G401 (cell line): ENCODE data around the gene SYK. TPM values are rescaled to one million over a fixed set of nuclear protein-coding genes. Genes with fewer than 3 reads are reported as not detected.
"Not testable (repeated sequence)": the region's sequence is repeated elsewhere in the genome, so short reads cannot be mapped to it uniquely, and the experiment has no call there.

Source experiments
- DNase-seq: peaks from one replicate; pipeline ENCODE4 v3.0.0-alpha.2; 2015; ENCODE audit warnings: low spot score
- in situ Hi-C: cut with HindIII; loops from 2 replicates; pipeline ENCODE4 v1.10.0; 2016; ENCODE audit warnings: low sequenced_read_pairs, mixed read lengths
- total RNA-seq: library from RNA; depleted of rRNA; stranded (reverse); fragments of >200 nt; shearing (Covaris generic); gene quantifications from 2 replicates; pipeline ENCODE4 v1.2.3, GENCODE V29; 2014

Gene SYK
- total RNA-seq, 1 experiment from 2014 or later, result not detected

DNA sequence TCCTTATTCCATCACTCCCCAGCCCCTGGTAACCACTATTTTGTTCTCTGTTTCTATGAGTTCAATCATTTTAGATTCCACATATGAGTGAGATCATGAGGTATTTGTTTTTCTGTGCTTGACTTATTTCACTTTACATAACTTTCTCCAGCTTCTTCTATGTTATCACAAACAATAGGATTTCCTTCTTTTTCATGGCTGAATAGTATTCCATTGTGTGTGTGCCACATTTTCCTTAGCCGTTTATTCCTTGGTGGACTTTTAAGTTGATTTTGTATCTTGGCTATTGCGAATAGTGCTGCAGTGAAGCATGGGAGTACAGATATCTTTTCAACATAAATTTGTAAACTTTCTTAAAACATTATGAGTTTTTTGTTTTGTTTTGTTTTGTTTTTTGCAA is 15.1 kb downstream of the SYK start:
- DNase-seq, result no peak
- in situ Hi-C loops, result no loop called here

DNA sequence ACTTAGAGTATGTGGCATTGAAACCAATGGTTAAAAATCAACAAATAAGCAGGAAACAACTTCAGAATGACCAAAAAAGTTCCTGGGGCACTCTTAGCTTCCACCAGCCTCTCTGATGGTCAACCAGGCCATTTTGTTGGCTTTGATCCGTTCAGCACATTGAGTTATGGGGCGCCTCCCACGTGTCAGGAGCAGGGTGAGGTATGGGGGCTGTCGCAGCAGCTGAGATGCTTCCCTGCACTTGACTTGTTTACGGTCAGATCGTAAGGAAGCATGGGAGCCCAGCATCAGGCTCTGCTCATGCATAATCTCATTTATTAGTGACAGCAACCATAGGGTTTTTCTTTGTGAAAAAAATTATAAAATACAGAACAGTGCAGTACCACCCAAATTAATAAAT is 16.7 kb downstream of the SYK start:
- DNase-seq, result no peak
- in situ Hi-C loops, result no loop called here

DNA sequence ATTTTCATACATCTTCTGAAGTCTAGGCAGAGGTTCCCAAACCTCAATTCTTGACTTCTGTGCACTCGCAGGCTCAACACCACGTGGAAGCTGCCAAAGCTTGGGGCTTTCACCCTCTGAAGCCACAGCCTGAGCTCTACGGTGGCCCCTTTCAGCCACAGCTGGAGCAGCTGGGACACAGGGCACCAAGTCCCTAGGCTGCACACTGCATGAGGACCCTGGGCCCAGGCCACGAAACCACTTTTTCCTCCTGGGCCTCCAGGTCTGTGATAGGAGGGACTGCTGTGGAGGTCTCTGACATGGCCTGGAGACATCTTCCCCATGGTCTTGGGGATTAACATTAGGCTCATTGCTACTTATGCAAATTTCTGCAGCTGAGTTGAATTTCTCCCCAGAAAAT is 18.8 kb downstream of the SYK start:
- in situ Hi-C loops, DNase-seq: not testable (repeated sequence)

DNA sequence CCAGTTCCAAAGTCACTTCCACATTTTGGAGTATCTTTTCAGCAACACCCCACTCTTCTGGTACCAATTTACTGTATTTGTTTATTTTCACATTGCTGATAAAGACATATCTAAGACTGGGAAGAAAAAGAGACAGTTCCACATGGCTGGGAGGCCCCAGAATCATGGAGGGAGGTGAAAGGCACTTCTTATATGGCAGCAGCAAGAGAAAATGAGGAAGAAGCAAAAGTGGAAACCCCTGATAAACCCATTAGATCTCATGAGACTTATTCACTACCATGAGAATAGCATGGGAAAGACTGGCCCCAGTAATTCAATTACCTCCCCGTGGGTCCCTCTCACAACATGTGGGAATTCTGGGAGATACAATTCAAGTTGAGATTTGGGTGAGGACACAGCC is 19.6 kb downstream of the SYK start:
- DNase-seq, in situ Hi-C loops: not testable (repeated sequence)

DNA sequence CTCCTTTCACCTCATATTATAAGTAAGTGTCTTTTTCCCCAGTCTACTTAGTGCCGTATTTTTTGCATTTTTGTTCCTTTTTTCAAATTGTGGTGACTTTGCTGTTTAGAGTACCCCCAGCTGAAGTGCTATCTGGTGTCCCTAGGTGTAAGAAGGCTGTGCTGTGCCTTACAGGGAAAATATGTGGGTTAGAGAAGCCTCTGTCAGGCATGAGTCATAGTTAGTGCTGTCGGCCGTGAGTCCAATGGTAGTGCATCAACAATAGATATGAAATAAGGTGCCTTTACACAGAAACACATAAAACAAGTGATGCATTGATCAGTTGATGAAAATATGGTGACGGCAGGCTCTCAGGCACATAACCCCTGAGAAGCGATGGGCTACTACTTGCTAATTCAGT is 20.1 kb downstream of the SYK start:
- in situ Hi-C loops, result no loop called here
- no peak for DNase-seq

DNA sequence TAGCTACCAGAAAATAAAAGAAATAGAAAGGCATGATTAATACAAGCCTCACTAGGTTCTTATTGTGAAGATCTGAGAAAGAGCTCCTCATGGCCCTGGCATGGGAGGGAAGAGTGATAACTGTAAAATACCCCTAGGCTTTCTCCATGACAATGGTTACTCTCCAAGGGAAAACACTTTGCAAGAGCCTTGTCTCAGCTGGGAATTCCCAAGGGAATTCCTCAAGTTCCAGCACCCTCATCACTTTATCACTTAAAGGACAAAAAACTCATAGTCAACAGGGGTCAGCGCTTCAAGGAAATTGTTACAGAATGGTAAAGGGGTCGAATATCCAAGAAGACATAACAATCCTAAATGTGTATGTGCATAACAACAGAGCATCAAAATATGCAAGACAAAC is 21.2 kb downstream of the SYK start:
- in situ Hi-C loops, result no loop called here
- no peak for DNase-seq

DNA sequence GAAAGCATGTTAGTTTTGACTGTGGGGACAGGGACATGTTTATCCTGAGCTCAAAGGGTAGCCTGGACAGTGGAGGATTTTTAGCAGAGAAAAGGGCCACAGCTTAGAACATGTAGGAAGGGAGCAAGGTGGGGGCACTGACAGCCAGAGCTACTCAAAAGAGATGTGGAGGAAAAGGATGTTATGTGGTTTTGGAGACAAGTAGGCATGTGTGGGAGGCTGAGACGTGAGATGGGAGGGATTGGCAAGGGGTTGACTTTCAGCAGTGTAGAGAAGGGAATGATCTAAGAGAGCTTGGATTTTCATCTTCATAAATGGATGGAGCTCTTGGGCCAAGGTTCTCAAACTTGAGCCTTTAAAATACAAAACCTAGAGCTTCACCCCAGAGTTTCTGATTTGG is 24.0 kb downstream of the SYK start:
- DNase-seq, result no peak
- in situ Hi-C loops, result no loop called here

DNA sequence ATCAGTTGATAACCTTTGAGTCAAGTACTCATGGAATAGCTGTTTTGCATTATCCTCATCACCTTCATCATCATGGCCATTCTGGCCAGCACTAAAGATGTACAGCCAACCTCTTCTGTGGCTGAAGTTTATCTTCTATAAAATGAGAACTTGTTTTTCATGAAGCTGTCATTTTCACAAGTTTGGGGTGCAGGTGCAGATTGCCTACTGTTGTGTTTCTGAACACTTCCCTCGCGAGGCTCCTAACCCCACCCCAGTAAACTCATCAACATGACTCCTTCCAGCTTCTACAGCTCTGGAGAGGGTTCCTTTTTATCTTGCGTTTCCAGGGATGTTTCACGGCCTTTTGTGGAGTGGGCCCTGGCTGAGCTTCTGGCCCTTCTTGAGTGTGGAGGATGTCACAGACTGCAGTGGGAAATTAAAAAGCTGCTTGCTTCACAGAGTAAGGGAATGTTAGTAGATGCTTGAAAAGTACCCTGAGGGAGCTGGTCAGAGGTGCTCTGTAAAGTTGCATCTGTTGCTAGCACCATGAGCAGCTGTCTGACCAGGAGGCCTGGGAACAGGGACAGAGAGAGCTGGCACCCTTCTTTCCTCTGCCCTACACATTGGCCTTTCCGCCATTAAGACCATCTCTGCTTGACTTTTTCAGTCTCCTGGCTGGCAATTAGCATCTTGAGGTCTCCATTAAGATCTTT is 24.9 kb downstream of the SYK start:
- in situ Hi-C loops, result no loop called here
- DNase-seq, result no peak

DNA sequence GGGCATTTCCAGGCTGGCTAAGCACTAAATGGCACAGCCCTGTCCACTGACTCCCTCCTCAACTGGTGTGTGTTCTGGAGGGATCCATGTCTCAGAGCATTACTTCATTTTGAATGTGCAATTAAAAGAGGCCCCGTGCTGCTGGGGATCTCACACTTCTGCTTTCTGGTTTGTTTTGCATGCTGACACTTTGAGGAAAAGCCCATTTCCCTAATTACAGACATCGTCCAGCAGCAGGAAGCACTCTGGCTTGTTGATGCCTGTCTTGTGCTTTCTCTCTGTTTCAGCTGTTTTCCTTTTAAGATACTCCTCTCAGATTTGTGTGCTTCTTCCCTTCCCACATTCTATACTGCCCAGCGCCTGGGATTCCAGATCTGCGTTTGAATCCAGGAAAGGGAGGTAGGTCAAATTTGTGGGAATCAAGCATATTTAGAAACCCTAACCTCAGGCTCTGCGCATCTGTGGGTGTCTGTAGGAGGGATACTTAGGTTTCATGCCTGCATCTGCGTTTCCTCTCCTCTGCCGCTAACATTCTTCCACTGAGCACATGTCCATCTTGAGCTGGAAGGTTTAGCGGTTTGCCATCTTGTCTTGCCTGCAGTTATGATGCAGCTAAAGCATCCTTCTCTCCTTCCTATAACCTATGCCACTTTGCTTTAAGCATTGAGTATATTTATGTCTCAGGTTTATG is 25.7 kb downstream of the SYK start:
- DNase-seq, result no peak

DNA sequence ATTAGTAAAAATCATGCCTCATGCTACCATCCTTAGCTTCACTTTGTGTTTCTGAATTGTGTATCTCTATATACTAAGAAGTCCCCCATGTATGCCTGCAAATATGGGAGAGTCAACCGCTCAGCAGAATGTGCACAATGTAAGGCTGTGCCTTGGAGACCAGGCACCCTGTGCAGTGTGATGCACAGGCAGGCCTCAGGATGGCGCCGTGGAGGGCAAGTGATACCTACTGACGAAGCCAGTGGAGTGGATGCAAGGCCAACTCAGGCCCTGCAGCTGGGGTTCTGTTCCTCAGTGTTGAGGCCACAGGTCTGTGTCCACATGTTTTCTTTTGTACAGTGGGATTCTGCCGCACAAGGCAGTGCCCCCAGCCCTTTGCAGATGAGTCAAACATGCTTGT is 28.4 kb downstream of the SYK start:
- DNase-seq, result no peak

More for the DNA sequence above, 25.7 kb downstream of the SYK start:
- in situ Hi-C loops, result no loop called here

DNA sequence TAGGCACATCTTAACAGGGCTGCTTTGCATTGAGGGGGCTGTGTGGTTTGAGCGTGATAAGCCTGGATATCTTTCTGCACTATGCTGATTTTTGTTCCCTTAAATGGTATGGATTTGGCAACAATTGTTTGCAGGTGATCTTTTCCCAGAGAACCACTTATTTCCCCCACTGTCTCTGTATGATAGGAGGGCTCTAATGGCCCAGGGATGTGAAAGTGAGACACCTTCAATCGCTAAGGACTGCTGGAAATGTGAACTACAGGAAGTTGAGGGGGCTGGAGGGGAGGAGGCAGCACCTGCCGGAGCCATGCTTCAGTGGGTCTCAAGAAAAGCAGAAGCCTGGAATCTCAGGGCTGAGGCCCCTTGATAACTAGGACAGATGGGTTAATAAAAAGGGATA is 29.4 kb downstream of the SYK start:
- in situ Hi-C loops, result no loop called here

More for the DNA sequence above, 28.4 kb downstream of the SYK start:
- in situ Hi-C loops, result no loop called here

DNA sequence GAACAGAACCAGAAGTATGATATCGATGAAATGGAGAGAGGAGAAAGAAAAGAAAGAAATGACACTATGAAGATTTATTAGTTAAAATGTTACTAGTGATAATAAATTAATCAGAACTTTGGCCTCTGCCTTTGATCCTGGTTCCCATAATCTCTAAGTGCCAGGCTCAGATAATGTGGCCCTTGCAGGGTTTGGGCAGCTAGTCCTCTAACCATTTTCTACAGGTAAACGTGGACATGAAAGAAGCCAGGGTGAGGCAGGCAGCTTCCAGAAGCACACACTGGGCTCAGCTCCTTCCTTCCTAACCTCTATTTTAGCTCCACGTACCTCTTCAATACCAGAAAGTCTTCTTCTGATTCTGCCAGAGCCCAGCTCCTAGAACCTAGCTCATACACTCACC is 30.6 kb downstream of the SYK start:
- in situ Hi-C loops, result no loop called here
- no peak for DNase-seq

More for the DNA sequence above, 29.4 kb downstream of the SYK start:
- no peak for DNase-seq

DNA sequence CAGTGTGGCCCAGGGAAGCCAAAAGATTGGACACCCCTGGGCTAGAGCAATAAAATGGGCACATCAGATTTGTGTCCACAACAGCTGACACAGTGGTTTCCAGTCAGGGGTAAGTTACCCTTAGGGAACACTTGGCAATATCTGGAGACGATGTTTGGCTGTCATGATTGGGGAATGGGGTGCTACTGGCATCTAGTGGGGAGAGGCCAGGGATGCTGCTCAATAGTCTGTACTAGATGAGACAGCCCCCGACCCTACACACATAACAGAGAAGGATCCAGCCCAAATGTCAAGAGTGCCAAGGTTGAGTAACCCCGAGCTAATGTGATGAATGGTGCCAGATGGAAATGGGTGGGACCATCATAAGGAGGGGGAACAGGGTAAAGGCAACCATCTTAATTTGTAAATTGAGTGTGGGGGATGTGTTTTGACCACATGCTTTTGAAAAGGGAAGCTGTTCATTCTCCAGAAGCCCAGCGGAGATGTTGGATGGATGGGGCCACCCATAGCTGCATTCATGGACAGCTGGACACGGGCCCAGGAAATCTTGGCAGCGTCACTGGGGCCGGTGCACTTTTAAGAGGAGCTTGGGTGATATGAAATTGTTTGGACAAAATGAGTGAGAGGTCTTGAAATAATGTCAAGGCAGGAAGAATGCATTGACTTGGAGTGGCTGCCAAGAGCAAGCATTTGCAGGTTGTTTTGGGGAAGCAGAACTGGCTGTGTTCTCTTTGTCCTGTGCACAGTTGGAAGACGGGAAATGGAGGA is 33.4 kb downstream of the SYK start:
- in situ Hi-C loops, result no loop called here

DNA sequence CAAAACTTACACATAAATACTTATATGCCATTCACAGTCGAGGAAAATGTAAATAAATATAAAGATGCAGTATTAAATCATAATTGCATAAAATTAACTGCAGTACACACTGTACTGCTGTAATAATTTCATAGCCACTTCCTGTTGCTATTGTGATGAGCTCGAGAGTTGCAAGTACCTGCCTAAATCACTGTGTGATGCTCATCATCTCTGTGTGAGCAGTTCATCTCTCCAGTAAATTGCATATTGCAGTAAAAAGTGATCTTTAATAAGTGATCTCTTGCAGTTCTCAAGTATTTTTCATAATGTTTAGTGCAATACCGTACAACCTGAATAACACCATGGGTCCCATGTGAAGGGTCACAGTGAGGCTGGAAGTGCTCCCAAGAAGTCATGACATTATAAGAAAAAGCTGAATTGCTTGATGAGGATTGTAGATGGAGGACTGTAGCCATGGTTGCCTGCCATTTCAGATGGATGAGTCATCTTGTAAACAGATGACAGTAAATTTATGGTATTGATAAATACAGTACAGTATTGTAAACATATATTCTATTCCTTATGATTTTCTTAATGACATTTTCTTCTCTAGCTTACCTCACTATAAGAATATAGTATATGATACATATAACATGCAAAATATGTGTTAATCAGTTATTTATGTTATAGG is 34.9 kb downstream of the SYK start:
- DNase-seq, result no peak
- in situ Hi-C loops, result no loop called here

More for the DNA sequence above, 33.4 kb downstream of the SYK start:
- DNase-seq, result no peak

DNA sequence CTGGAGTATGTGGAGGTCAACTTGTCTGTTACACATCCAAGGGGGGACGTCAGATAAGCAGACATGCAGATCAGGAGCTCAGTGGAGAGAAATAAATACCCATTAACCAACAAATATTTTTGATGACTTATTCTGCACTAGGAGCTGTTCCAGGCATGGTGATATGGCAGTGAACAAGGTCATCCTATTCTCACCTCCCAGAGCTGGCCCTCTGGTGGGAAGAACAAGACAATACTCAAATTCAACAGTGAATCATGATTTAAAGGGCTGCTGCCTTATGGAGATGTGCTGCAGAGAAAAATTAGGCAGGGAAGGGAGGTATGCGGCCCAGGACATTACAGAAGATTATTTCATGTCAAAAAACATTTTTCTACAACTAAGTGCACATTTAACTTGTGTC is 36.5 kb downstream of the SYK start:
- in situ Hi-C loops, result no loop called here
- DNase-seq, result no peak

DNA sequence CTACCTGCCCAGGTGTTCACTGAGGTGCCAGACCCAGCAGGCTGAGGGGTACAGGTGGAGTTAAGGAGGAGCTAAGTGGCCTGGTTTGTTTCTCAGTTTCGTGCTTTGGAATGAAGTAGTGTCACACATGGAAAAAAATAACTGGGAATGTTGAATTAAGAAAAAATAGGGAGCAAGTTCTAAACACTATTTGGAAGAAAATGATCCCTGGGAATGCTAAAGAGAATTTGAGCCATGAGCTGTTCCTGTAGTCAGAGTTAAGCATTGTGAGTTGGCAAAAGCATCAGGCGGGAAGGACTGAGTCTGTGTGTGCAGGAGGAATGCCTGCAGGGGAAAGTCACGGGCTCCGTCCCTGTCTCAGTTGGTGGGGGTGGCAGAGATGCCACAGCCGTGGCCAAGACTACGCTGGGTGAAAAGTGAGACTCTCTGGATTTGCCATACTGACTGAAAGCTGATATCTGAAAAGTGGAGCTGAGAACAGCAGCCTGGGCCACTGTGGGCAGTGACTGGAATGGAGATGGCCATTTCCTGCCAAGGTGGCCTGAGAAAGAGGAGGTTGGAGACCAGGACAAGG is 37.0 kb downstream of the SYK start:
- no peak for DNase-seq
- in situ Hi-C loops, result no loop called here

DNA sequence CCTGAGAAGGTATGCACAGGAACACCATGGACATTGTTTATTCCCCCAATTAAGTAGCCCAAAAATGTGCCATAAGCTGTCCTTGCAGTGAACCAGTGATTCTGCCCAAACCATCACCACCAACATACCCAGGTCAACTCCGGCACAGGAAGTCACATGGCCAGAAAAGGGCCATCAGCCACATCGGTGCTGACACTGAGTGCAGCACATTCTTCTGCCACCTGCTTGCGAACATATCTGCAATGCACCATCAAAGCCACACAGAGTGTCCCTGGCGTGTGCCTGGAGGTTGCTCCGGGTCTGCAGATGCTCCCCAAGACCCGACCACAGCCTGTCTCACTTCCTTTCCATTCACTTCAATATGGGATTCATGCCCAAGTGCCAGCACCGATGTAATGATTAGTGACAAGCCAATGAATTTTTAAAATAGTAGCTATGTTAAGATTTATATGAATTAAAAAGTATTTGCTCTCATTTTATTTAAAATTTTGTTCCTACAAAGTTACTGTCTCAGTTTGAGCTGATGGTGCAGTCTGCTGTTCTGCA is 37.6 kb downstream of the SYK start:
- no peak for DNase-seq
- in situ Hi-C loops, result no loop called here

DNA sequence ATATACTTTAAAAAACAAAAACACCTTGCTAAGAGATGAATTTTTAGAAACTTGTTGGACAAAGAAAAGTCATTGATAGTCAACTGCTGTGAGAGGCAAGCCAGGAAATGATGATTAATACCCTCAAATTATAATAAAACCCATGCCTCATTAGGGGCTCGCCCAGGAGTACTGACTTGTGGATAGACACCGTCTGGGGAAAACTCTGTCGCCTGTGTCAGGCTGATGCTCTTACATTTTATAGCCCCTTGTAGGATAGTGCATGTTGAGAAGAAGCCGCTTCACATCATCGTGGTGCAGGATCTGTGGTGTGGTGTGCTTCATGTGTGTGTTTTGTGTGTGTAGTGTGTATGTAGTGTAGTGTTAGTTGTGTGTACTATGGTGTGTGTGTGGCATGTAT is 39.1 kb downstream of the SYK start:
- in situ Hi-C loops, result no loop called here
- no peak for DNase-seq

DNA sequence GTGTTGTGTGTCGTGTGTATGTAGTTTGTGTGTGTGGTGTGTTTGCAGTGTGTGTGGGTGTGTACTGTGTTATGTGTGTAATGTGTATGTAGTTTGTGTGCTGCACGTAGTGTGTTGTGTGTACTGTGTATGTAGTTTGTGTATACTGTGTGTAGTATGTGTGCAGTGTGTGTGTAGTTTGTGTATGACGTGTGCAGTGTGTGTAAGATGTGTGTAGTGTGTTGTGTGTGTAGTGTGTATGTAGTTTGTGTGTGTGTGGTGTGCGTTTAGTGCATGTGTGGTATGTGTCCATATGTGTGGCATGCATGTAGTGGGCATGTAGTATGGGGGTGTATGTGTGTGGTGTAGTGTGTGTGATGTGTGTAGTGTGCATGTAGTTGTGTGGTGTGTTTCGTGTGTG is 39.6 kb downstream of the SYK start:
- no peak for DNase-seq
- in situ Hi-C loops, result no loop called here
